GM04504 (cell line): ENCODE results near the gene RAD50.
"Not testable (repeated sequence)": the region's sequence is repeated elsewhere in the genome, so short reads cannot be mapped to it uniquely, and the experiment has no call there.

Experiments used
- DNase-seq: peaks from one replicate; pipeline ENCODE4 v3.0.0-alpha.2; 2012; ENCODE audit warnings: low read depth

Gene RAD50

GRCh38 chr5:132556763-132557477 lies at the start of gene RAD50:
RAD50 (plus strand) TSS chr5:132556977; CDS start chr5:132557325, 348 bp downstream.
- peak; percentile 75 for DNase-seq

GRCh38 chr5:132510076-132510475 lies 46.7 kb upstream of the RAD50 start:
- peak; percentile 57 for DNase-seq

GRCh38 chr5:132513618-132514336 lies 43.0 kb upstream of the RAD50 start:
- DNase-seq = not testable (repeated sequence)

- DNase-seq = not testable (repeated sequence)
Measured at GRCh38 chr5:132522067-132522466, 34.7 kb upstream of the RAD50 start.

- not testable (repeated sequence) for DNase-seq
Measured at GRCh38 chr5:132524877-132525276, 31.9 kb upstream of the RAD50 start.

- DNase-seq = no peak
Measured at GRCh38 chr5:132525299-132525724, 31.5 kb upstream of the RAD50 start.

- DNase-seq = peak; percentile 22
Measured at GRCh38 chr5:132526290-132526973, 30.3 kb upstream of the RAD50 start.

GRCh38 chr5:132526974-132527564 lies 29.7 kb upstream of the RAD50 start:
- DNase-seq = no peak

GRCh38 chr5:132528021-132528420 lies 28.8 kb upstream of the RAD50 start:
- no peak for DNase-seq

- DNase-seq = no peak
Measured at GRCh38 chr5:132528866-132529634, 27.7 kb upstream of the RAD50 start.

- no peak for DNase-seq
Measured at GRCh38 chr5:132530946-132531345, 25.8 kb upstream of the RAD50 start.

GRCh38 chr5:132539716-132540115 lies 17.1 kb upstream of the RAD50 start:
- DNase-seq = no peak

GRCh38 chr5:132540149-132540548 lies 16.6 kb upstream of the RAD50 start:
- DNase-seq = no peak

- no peak for DNase-seq
Measured at GRCh38 chr5:132540764-132541163, 16.0 kb upstream of the RAD50 start.

GRCh38 chr5:132543472-132544201 lies 13.1 kb upstream of the RAD50 start, which contains the start of gene IL5:
IL5 (minus strand) TSS chr5:132543522; CDS start chr5:132543478, 44 bp downstream.
- DNase-seq = no peak

- no peak for DNase-seq
Measured at GRCh38 chr5:132546108-132546507, 10.7 kb upstream of the RAD50 start.

GRCh38 chr5:132547269-132547668 lies 9.5 kb upstream of the RAD50 start:
- no peak for DNase-seq

- DNase-seq = not testable (repeated sequence)
Measured at GRCh38 chr5:132548834-132549233, 7.9 kb upstream of the RAD50 start.

GRCh38 chr5:132549576-132549975 lies 7.2 kb upstream of the RAD50 start:
- DNase-seq = no peak

GRCh38 chr5:132556153-132556762 lies 519 bp upstream of the RAD50 start:
- DNase-seq = no peak
